GM12878 (cell line): ENCODE results near the gene ZKSCAN1. TPM values are rescaled to one million over a fixed set of nuclear protein-coding genes. Genes with fewer than 3 reads are reported as not detected.
A peak's percentile ranks its signal among the peaks of the same experiment; 100 is the strongest.

Source experiments
- CBX3 ChIP-seq: fragments of 200-600 bp; sonication (generic); IDR thresholded peaks from 2 replicates; pipeline ENCODE4 v1.6.1; 2016; ENCODE audit warnings: low read depth, borderline replicate concordance
- CREB1 ChIP-seq: IDR thresholded peaks from 2 replicates; pipeline ENCODE4 v1.6.1; 2012; ENCODE audit warnings: low read depth, mild to moderate bottlenecking, inconsistent platforms
- NBN ChIP-seq: fragments of 450-650 bp; IDR thresholded peaks from 2 replicates; pipeline ENCODE4 v1.6.1; 2016
- PML ChIP-seq: IDR thresholded peaks from 2 replicates; pipeline ENCODE4 v1.6.1; 2012; ENCODE audit warnings: low read length, inconsistent platforms
- SUPT20H ChIP-seq: IDR thresholded peaks from 2 replicates; pipeline ENCODE4 v1.6.1; 2011; ENCODE audit warnings: low read depth, mild to moderate bottlenecking, low read length, moderate library complexity, borderline replicate concordance; ENCODE audit not compliant: control insufficient read depth
- YY1 ChIP-seq: IDR thresholded peaks from 2 replicates; pipeline ENCODE4 v1.6.1; 2011; ENCODE audit warnings: low read depth, mild to moderate bottlenecking, low read length
- ZNF592 ChIP-seq: fragments of 450-650 bp; IDR thresholded peaks from 2 replicates; pipeline ENCODE4 v1.6.1; 2017; ENCODE audit warnings: mild to moderate bottlenecking, moderate library complexity
- polyA plus RNA-seq, 11 experiments: library from polyadenylated mRNA; depleted of rRNA in 4 of 11; unstranded in 6 of 11; stranded (reverse) in 5 of 11; fragments of >200 nt; fragmentation: Nextera tagmentation in 4 of 11; fragmentation: Illumina TruSeq in 1 of 11; extraction: Ambion mirVana in 4 of 11; extraction: Trizol in 1 of 11; gene quantifications; 1 replicate in 1 of 11; 2 replicates in 10 of 11; pipeline versions ENCODE4 v1.2.1 to v1.2.3, GENCODE V29; 2011 to 2016; ENCODE audit warnings: inconsistent platforms in 2 of 11, missing spikeins in 2 of 11, low read depth in 1 of 11
- total RNA-seq, 4 experiments: library from RNA; depleted of rRNA in 3 of 4; stranded (reverse); fragments of >200 nt in 3 of 4; fragmentation: Illumina TruSeq in 1 of 4; extraction: Trizol in 1 of 4; gene quantifications; 2 replicates each; pipeline versions ENCODE4 v1.2.1 to v1.2.3, GENCODE V29; 2013 to 2021
- TF ChIP-seq, protein P1 (sequence below): fragments of 450-650 bp; IDR thresholded peaks from 2 replicates; pipeline ENCODE4 v1.6.1; 2018; ENCODE audit warnings: mild to moderate bottlenecking, low read depth, moderate library complexity; ENCODE audit not compliant: partially characterized antibody
- TF ChIP-seq, protein P2 (sequence below): fragments of 450-650 bp; formaldehyde crosslinking; IDR thresholded peaks from 2 replicates; pipeline ENCODE4 v1.5.0; 2022; ENCODE audit warnings: mild to moderate bottlenecking, missing genetic modification characterization
- TF ChIP-seq, protein P3 (sequence below): IDR thresholded peaks from 2 replicates; pipeline ENCODE4 v1.6.1; 2012; ENCODE audit warnings: low read depth, low read length, improper control_type of control experiment
- TF ChIP-seq, protein P4 (sequence below): fragments of 450-650 bp; IDR thresholded peaks from 2 replicates; pipeline ENCODE4 v1.6.1; 2016; ENCODE audit warnings: mild to moderate bottlenecking
- TF ChIP-seq, protein P5 (sequence below): fragments of 450-650 bp; IDR thresholded peaks from 2 replicates; pipeline ENCODE4 v1.6.1; 2018; ENCODE audit warnings: borderline replicate concordance, mild to moderate bottlenecking; ENCODE audit not compliant: partially characterized antibody

Gene ZKSCAN1
- total and polyA plus RNA-seq, 10 of the 15 experiments (the other 5 are each of a cell fraction or from before 2014, with no cell fraction given), result 3.2 to 34.4 (median 18.1) TPM

DNA sequence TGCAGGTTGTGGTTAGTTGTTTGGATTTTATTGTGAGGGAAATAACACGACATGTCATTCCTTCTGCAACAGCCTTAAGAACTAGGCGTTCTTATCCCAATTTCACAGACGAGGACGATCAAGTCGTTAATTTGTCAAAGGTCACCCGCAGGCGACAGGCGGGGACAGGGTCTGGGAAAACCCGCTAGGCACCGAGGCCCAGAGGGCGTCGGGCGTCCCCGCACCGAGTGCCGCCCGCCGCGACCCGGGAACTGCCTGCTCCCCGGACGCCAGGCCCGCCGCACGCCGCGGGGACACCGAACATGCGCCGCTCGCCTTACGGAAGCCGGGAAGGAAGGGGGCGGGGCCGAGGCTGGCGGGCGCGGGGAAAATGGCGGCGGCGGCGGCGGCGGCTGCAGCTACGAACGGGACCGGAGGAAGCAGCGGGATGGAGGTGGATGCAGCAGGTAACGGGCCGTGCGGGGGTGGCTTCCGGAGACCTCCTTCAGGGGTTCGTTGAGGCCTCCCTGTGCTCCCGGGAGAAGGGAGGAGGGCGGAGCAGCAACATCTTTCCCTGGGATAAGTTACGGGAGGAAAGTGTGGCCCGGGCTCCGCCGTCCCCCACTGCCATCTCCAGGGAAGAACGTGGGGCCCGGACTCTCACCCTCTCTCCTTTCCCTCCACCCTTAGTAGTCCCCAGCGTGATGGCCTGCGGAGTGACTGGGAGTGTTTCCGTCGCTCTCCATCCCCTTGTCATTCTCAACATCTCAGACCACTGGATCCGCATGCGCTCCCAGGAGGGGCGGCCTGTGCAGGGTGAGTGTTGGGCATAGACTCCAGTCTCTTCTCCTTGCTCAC, 73.4 kb downstream of the ZKSCAN1 start, which contains the start of gene COPS6 (continued):
- TF ChIP-seq, protein P1, sequence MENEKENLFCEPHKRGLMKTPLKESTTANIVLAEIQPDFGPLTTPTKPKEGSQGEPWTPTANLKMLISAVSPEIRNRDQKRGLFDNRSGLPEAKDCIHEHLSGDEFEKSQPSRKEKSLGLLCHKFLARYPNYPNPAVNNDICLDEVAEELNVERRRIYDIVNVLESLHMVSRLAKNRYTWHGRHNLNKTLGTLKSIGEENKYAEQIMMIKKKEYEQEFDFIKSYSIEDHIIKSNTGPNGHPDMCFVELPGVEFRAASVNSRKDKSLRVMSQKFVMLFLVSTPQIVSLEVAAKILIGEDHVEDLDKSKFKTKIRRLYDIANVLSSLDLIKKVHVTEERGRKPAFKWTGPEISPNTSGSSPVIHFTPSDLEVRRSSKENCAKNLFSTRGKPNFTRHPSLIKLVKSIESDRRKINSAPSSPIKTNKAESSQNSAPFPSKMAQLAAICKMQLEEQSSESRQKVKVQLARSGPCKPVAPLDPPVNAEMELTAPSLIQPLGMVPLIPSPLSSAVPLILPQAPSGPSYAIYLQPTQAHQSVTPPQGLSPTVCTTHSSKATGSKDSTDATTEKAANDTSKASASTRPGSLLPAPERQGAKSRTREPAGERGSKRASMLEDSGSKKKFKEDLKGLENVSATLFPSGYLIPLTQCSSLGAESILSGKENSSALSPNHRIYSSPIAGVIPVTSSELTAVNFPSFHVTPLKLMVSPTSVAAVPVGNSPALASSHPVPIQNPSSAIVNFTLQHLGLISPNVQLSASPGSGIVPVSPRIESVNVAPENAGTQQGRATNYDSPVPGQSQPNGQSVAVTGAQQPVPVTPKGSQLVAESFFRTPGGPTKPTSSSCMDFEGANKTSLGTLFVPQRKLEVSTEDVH, result no peak
- TF ChIP-seq PML, result peak; percentile 56; the same call in 1 of the 2 replicates
- TF ChIP-seq NBN, result peak; percentile 63; the same call in 1 of the 2 replicates
- no peak for TF ChIP-seq ZNF592
- no peak for TF ChIP-seq CBX3
- peak; percentile 55 for TF ChIP-seq CREB1
- TF ChIP-seq, protein P2, sequence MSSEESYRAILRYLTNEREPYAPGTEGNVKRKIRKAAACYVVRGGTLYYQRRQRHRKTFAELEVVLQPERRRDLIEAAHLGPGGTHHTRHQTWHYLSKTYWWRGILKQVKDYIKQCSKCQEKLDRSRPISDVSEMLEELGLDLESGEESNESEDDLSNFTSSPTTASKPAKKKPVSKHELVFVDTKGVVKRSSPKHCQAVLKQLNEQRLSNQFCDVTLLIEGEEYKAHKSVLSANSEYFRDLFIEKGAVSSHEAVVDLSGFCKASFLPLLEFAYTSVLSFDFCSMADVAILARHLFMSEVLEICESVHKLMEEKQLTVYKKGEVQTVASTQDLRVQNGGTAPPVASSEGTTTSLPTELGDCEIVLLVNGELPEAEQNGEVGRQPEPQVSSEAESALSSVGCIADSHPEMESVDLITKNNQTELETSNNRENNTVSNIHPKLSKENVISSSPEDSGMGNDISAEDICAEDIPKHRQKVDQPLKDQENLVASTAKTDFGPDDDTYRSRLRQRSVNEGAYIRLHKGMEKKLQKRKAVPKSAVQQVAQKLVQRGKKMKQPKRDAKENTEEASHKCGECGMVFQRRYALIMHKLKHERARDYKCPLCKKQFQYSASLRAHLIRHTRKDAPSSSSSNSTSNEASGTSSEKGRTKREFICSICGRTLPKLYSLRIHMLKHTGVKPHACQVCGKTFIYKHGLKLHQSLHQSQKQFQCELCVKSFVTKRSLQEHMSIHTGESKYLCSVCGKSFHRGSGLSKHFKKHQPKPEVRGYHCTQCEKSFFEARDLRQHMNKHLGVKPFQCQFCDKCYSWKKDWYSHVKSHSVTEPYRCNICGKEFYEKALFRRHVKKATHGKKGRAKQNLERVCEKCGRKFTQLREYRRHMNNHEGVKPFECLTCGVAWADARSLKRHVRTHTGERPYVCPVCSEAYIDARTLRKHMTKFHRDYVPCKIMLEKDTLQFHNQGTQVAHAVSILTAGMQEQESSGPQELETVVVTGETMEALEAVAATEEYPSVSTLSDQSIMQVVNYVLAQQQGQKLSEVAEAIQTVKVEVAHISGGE (CRISPR knock-in tag), result 0 out of 2 replicates have a peak, but pooled peaks have one; percentile 25
- TF ChIP-seq, protein P3, sequence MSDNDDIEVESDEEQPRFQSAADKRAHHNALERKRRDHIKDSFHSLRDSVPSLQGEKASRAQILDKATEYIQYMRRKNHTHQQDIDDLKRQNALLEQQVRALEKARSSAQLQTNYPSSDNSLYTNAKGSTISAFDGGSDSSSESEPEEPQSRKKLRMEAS, result peak; percentile 85
- TF ChIP-seq SUPT20H, result no peak
- TF ChIP-seq, protein P4, sequence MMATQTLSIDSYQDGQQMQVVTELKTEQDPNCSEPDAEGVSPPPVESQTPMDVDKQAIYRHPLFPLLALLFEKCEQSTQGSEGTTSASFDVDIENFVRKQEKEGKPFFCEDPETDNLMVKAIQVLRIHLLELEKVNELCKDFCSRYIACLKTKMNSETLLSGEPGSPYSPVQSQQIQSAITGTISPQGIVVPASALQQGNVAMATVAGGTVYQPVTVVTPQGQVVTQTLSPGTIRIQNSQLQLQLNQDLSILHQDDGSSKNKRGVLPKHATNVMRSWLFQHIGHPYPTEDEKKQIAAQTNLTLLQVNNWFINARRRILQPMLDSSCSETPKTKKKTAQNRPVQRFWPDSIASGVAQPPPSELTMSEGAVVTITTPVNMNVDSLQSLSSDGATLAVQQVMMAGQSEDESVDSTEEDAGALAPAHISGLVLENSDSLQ, result no peak
- TF ChIP-seq, protein P5, sequence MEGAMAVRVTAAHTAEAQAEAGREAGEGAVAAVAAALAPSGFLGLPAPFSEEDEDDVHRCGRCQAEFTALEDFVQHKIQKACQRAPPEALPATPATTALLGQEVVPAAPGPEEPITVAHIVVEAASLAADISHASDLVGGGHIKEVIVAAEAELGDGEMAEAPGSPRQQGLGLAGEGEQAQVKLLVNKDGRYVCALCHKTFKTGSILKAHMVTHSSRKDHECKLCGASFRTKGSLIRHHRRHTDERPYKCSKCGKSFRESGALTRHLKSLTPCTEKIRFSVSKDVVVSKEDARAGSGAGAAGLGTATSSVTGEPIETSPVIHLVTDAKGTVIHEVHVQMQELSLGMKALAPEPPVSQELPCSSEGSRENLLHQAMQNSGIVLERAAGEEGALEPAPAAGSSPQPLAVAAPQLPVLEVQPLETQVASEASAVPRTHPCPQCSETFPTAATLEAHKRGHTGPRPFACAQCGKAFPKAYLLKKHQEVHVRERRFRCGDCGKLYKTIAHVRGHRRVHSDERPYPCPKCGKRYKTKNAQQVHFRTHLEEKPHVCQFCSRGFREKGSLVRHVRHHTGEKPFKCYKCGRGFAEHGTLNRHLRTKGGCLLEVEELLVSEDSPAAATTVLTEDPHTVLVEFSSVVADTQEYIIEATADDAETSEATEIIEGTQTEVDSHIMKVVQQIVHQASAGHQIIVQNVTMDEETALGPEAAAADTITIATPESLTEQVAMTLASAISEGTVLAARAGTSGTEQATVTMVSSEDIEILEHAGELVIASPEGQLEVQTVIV, result no peak
- peak; percentile 99 for TF ChIP-seq YY1
